HG03060 (cell line): ENCODE results near the gene PCDH1.

ENCODE experiments used
- ATAC-seq: cut with Tn5 transposase; IDR thresholded peaks from one replicate; pipeline ENCODE4 v1.9.1; 2021; ENCODE audit warnings: low read depth, moderate number of reproducible peaks; ENCODE audit not compliant: unreplicated experiment

The PCDH1 gene

GRCh38 chr5:141875022-141875740 lies 3.0 kb downstream of the PCDH1 start:
- ATAC-seq, result no peak

- ATAC-seq, result no peak
These were observed 3.8 kb downstream of the PCDH1 start for GRCh38 chr5:141874262-141874964.

- ATAC-seq, result no peak
These were observed 4.3 kb downstream of the PCDH1 start for GRCh38 chr5:141873933-141874261.

- ATAC-seq, result no peak
These were observed 5.5 kb downstream of the PCDH1 start for GRCh38 chr5:141872496-141873356.

GRCh38 chr5:141871870-141872269 lies 6.3 kb downstream of the PCDH1 start:
- no peak for ATAC-seq

- ATAC-seq, result no peak
These were observed 7.3 kb downstream of the PCDH1 start for GRCh38 chr5:141870871-141871270.

GRCh38 chr5:141870228-141870627 lies 8.0 kb downstream of the PCDH1 start:
- no peak for ATAC-seq

- ATAC-seq, result no peak
These were observed 8.7 kb downstream of the PCDH1 start for GRCh38 chr5:141869514-141869913.

- ATAC-seq, result no peak
These were observed 9.2 kb downstream of the PCDH1 start for GRCh38 chr5:141869040-141869439.

GRCh38 chr5:141868541-141868940 lies 9.7 kb downstream of the PCDH1 start:
- ATAC-seq, result no peak

GRCh38 chr5:141867651-141868050 lies 10.6 kb downstream of the PCDH1 start:
- ATAC-seq, result no peak

GRCh38 chr5:141867139-141867538 lies 11.1 kb downstream of the PCDH1 start:
- no peak for ATAC-seq

GRCh38 chr5:141866096-141866495 lies 12.1 kb downstream of the PCDH1 start:
- no peak for ATAC-seq

- ATAC-seq, result no peak
These were observed 12.8 kb downstream of the PCDH1 start for GRCh38 chr5:141865406-141865805.

GRCh38 chr5:141864371-141865370 lies 13.5 kb downstream of the PCDH1 start:
- ATAC-seq, result no peak

- ATAC-seq, result no peak
These were observed 14.5 kb downstream of the PCDH1 start for GRCh38 chr5:141863569-141864178.

- no peak for ATAC-seq
These were observed 15.2 kb downstream of the PCDH1 start for GRCh38 chr5:141862936-141863543.

- ATAC-seq, result no peak
These were observed 17.0 kb downstream of the PCDH1 start for GRCh38 chr5:141861194-141861593.

GRCh38 chr5:141858079-141858765 lies 20.0 kb downstream of the PCDH1 start:
- ATAC-seq, result no peak
